Measurements from ENCODE around the gene SEPTIN7.

The SEPTIN7 gene

DNA sequence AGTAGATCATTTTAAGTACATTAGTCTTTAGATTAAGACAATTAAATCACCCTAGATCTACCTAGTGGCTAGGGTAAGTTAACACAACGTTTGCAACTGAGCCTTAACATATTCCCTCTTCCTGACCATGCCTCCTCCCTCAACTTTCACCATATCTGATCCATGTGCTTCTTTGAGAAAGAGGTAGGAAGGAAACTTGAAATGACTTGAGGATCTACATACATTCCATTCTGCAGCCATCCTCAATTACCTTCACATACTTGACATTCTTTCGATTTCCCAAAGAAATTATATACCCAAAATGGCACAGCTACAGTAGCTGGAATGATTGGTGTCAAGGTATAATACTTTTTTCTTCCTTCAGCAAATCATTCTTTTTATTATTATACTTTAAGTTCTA lies 12.9 kb upstream of the SEPTIN7 start:
- no peak for DNase-seq (ENCODE audit: low read depth in 2 of 2)

DNA sequence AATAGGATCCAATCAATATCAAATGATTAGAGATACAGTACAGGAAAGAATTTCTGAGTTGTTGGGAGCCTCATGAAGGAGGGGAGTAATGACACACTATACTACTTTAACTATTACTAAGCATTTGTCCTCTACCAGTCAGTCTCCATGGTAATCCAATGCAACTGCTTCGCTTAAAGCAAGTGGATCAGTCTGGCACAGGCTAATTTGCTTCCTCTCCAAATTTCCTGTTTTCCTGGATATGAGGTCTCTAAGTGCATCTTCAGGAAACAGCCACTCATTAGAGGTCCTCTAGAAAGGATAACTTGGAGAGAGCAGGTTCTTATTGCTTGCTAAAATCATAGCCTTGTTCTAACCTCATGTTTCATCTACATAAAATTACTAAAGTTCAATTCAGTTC lies 8.4 kb upstream of the SEPTIN7 start:
- DNase-seq (ENCODE audit: low read depth in 2 of 2): no peak

DNA sequence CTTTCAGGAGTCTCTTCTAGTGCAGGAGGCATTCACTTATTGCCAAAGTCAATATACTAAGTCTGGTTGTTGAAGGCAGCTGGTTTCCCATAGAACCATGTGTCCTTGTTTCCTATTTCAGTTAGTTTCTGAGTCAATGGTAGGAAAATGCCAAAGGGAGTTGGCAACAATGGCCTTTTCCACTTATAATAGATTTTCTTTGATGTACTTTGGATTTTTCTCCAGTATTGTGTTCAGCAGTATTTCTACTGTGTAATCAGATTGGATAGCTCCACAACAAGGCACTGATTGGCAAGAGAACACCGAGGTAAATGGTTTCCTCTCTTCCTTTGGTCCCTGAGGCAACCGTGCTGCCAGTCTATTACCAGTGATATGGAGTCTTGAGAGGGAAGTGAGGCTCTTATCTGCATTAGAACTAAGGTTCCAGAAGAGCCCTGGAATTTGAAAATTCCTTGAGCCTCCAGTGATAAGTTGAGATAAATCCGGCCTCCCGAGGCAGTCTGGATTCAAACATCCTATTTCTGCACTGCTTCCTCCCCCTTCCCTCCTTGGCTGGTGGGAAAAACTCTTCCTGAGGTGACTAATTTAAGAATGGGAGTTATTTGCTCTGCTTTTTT lies 7.9 kb upstream of the SEPTIN7 start:
- DNase-seq (ENCODE audit: low read depth in 2 of 2): no peak

DNA sequence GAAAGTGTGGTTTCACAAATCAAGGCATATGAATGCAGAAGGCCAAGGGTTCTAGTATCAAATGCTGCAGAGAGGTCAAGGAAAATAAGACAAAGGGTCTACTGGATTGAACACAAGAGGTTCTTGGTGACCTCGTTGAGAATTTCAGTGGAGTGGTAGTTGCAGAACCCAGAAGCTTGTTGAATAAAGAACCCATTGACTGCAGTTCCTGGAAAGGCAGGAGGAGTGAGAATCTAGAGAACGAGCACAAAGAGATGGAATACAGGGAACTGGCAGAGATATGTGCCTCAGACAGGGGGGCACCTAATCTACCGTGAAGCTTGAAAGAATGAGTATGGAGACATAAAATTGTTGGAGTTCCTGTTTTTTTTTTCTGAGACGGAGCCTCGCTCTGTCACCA lies 3.5 kb upstream of the SEPTIN7 start:
- no peak for DNase-seq (ENCODE audit: low read depth in 2 of 2)

DNA sequence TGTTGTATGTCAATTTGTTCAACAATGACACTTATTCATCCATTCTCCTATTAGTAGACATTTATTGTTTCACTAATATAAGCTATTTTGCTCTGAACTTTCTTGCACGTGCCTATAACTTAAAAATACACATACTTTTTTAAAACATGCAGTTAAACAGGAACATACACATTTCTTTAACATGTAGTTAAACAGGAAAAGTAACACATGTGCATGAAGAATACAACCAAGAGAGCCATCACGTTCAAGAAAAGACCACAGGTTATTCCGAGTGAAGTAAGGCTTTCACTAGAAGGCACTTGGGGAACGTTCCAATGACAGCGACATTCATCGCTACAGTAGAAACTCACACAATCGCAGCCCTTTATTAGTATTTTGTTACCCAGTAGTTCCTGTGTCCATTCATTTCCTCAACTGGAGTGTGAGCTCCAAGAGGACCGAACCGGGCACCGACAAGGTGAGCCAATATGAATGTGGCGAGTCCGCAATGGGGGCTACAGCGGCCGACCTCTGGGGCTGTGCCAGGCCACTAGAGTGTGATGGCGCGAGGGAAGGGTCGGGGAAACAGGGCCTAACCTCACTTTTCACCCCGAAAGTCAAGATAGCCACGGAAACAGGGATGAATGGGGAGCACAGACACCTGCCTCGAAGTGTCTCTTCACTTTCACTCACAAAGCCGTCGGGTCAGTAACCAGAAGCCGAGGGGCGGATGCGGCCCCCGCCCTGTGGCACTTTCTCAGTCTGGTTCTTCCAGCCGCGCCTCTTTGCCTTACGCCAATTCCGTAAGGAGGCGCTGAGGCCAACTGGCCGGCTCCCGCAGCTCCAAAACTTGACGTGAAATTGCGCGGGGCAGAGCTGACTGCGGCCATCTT lies 775 bp upstream of the SEPTIN7 start:
- peak; percentile 70 for DNase-seq (ENCODE audit: low read depth in 2 of 2)

DNA sequence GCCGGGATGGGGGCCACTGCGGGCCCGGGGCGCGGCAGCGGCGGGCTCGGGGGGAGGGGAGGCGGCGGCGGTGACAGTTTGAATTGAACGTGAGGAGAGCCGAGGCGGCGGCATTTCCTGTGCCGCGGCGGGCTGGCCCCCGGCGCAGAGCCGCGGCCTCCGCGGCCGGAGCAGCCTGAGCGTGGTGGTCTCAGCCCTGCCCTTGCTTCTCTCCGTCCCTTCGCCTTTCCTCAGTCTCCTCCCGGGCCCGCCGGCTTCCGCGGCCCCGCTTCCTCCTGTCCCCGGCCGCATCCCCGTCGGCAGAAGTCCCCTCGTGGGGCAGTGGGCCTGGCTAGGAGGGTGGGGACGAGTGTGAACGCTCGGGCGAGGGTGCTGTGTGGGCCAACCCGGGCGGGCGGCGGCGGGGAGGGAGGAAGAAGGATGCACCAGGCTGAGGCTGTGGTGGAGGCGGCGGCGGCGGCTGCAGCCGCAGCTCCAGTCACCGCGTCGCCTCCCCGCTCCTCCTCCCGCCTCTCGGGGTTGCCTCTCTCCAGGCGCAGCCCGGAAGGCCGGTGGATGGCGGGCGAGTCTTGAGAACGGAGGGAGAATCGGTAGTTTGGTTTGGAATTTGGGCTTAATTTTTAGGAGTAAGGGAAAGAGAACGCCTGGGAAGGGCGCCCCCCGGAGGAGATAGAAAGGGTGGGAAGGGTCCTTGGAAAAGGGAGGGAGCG lies 690 bp downstream of the SEPTIN7 start:
- peak; percentile 59 to 60 for DNase-seq (ENCODE audit: low read depth in 2 of 2)

DNA sequence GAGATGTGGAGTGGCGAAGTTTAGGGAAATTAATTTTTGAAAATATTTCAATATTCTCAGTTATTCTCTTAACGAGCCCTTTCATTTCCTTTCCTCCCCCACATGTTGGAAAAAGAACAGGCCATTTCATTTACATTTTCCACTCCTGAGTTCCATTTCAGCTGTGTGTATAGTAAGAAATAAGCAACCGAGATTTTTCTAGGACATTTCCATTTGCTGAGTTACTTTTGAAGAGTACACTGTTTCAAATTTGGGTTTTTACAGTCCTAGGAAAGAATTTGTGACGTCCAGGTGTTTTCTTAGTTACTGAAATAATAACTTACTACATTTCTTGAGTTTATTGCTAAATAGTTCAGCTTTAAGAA lies 1.2 kb downstream of the SEPTIN7 start:
- DNase-seq (ENCODE audit: low read depth in 2 of 2): no peak

DNA sequence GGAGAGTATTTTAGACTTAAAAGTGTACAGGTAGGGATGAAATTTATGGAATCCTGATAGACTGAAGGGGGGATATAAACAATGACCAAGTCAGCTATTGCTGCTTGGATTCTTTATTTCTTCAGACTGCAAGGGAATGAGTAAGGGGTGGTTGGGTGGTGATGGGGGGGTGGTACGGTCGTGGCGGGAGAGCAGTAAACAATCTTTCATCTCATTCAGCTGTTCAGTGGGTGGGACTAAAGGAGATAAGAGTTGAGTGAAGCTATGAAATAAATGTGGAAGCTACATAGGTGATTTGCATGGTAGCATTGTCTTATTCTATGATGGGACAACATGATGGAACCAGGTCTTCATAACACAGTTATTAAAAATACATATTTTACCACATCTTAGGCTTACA lies 1.8 kb downstream of the SEPTIN7 start:
- DNase-seq (ENCODE audit: low read depth in 2 of 2): no peak

DNA sequence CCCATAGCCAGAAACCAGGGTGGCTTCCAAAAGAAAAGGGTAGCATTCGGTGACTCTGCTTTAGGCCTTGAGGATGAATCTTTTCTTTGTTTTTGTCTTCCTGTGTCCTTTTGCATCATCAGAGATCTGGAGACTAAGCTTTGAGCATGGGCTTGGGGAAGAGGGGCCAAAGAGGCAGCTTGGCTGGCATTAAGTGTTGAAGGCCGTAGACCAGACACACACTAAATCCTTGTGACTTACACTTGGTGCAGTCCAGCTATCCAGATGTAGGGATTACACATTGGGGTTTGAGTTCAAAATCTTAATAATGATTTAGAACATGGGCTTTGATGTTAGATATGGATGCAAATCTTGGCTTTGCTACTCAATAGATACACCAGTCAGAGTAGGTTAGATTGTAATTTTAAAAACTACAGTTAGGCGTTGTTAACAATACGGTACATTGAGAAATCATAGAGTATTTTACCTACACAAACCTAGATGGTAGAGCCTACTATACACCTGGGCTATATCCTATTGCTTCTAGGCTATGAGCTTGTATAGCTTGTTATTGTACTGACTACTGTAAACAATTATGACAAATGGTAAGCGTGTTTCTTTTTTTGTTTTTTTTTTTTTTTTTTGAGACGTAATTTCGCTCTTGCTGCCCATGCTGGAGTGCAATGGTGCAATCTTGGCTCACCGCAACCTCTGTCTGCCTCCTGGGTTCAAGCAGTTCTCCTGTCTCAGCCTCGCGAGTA lies 3.5 kb downstream of the SEPTIN7 start:
- DNase-seq (ENCODE audit: low read depth in 2 of 2): no peak

DNA sequence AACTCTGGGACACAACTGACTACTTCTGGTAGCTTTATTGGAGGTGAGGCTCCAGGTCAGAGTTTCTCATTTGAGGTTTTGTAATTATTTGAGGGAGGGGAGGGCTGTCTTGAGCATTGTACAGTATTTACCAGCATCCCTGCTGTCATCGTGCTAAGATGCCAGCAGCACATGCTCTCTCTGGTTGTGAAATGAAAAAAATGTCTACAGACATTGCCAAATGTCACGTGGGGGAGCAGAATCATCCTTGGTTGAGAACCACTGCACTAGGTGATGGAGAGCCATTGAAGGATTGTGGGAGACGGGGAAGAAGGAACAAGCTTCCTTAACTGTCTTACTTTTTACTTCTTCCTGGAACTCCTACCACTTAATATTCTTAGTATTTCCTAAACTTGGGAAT lies 5.0 kb downstream of the SEPTIN7 start:
- no peak for DNase-seq (ENCODE audit: low read depth in 2 of 2)

DNA sequence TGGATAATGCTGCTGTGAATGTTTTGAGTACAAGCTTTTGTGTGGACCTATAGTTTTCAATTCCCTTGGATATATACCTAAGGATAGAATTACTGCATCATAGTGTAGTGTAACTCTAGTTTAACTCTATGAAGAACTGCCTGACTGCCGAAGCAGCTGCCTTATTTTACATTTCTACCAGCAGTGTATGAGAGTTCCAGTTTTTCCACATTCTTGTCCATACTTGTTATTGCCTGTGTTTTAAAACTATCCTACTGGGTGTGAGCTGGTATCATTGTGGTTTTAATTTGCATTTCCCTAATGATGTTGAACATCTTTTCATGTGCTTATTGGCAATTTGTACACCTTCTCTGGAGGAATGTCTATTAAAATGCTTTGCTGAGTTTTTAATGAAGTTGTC lies 15.7 kb downstream of the SEPTIN7 start:
- DNase-seq (ENCODE audit: low read depth in 2 of 2): no peak

DNA sequence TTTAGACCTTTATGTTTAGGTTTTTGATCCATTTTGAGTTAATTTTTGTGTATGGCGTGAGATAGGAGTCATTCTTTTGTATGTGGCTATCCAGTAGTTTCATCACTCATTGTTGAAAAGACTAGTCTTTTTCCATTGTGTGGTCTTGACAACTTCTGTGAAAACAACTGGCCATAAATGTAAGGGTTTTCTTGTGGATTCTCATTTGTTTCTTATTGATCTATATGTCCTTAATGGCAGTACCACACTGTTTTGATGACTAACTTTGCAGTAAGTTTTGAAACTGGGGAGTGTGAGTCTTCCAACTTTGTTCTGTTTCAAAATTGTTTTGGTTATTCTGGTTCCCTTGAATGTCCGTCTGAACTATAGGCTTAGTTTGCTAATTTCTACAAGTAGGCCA lies 16.3 kb downstream of the SEPTIN7 start:
- DNase-seq (ENCODE audit: low read depth in 2 of 2): no peak

DNA sequence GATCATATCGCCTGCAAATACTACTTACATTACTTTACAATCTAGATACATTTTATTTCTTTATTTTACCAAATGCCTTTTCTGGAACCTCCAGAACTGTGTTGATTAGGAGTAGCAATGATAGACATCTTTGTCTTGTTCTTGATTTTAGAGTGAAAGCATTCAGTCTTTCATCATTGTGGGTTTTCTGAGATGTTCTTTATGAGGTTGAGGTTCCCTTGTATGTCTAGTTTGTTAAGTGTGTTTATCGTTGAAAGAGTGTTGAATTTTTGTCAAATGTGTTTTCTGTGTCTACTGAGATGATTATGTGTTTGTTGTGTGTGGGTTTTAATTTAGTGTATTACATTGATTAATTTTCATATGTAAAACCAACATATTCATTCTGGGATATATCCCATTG lies 17.1 kb downstream of the SEPTIN7 start:
- DNase-seq (ENCODE audit: low read depth in 2 of 2): no peak

DNA sequence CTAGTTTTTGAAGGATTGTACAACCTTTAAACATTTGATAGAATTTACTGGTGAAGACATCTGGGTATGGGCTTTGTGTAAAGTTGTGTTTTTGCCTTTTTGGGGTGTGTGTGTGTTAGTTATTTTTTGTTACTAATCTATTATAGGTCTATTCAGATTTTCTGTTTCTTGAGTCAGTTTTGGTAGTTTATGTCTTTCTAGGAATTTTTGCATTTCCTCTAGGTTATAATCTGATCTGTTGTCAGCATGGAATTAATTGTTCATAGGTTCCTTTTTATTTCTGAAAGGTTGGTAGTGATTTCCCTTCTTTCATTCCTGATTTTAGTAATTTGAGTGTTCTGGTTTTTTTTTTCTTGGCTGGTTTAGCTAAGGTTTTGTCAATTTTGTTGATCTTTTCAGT lies 17.7 kb downstream of the SEPTIN7 start:
- no peak for DNase-seq (ENCODE audit: low read depth in 2 of 2)

DNA sequence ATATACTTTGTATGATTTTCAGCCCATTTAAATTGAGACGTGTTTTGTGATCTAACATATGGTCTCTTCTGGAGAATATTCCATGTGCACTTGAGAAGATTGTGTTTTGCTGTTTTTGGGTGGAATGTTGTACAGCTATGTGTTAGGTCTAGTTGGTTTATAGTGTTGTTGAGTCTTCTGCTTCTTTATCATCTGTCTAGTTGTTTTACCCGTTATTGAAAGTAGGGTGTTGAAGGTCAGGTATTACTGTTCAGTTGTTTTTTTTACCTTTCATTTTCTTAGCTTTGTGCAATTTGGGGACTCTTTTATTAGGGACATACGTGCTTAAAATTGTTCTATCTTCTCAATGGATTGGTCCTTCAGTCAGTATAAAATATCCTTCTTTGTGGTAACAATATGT lies 18.5 kb downstream of the SEPTIN7 start:
- DNase-seq (ENCODE audit: low read depth in 2 of 2): no peak

DNA sequence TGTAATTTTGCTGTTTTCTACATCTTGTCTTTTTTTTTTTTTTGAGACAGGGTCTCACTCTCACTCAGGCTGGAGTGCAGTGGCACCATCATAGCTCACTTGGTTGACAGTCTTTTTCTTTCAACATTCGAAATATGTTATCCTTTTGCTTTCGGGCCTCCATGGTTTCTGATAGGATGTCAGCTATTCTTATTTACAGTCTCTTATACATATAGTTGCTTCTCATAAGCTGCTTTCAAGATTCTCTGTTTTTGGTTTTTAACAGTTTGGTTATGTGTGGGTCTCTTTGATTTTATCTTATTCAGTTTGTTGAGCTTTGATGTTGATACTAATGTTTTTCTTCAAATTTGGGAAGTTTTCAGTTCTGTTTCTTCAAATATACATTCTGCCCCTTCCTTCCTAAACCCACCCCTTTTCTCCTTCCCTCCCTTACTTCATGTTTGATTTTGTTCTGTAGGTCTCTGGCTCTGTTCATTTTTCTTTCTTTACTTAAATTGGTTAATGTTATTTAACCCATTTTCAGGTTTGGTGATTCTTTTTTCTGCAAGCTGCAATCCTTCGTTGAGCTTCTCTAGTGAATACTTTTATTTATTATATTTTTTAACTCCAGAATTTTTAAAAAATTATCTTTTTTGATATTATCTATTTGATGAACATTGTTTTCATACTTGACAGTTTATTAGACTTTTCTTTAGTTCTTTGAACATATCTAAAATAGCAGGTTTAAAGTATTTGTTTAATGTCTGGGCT lies 19.3 kb downstream of the SEPTIN7 start:
- no peak for DNase-seq (ENCODE audit: low read depth in 2 of 2)

DNA sequence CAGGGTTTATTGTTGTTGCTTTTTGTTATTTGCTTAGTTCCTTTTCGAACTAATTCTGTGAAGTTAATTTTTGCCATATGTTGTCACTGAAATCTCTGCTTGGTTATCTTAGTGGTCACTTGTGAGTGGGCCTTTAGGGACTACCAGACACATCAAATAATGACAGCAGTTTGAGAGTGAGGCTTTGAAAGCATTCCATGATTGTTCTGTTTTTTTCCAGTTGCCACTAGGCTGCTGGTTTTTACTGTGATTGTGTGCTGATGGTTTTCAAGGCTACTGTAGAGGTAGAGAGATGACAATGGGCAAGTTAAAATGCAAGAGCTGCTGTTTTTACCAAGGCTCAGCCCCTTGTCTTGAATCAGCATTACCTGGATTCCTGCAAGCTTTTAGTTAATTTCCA lies 20.0 kb downstream of the SEPTIN7 start:
- DNase-seq (ENCODE audit: low read depth in 2 of 2): no peak

DNA sequence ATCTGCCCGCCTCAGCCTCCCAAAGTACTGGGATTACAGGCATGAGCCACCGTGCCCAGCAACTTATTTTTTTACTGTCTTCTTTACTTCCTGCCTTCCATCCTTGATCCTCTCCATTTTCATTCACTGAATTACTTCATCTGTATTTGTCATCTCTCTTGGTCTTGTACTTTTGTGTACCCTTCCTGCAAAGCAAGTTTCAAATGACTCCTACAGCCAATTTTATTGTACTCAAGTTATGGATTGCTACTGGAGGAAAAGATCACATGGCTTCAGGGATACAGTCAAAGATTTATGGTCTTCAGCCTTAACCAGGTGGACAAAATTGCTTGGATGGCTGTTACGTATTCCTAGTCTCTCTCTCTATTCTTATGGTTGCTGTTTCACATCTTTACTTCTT lies 22.6 kb downstream of the SEPTIN7 start:
- no peak for DNase-seq (ENCODE audit: low read depth in 2 of 2)

DNA sequence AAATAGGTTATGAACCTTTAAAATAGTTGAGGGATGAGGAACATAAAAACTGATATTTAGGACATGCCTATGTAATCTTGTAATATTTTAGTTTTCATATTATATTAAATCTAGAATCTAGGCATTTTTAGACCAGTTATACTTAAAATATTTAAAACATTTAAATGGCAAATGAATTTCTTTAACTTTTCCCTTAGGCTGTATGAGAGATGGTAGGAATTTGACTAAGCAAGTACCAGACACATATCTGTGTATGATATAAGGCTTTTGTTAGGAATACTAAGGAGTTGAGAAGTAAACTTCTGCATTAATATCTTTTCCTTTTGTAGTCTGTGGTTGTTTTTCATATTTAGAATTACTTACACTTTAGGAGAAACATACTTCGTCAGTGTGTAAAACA lies 25.1 kb downstream of the SEPTIN7 start:
- DNase-seq (ENCODE audit: low read depth in 2 of 2): no peak

DNA sequence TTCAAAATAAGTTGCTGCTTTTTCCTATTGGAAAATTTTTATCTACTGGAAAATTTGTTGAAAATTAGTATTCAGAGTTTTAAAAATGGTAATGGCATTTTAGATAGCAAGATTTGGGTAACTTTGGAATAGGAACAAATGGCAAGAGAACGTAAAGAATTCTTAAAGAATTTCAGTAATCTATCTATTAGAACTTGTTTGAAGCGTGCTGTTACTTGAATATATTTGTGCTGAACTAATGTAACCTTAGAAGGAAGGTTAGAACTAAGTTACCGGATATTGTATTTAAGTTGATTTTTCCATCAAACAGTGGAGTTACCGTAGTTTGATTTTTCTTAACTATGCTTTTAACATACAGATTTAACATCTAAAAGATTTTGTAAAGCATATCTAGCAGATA lies 25.9 kb downstream of the SEPTIN7 start:
- DNase-seq (ENCODE audit: low read depth in 2 of 2): no peak

DNA sequence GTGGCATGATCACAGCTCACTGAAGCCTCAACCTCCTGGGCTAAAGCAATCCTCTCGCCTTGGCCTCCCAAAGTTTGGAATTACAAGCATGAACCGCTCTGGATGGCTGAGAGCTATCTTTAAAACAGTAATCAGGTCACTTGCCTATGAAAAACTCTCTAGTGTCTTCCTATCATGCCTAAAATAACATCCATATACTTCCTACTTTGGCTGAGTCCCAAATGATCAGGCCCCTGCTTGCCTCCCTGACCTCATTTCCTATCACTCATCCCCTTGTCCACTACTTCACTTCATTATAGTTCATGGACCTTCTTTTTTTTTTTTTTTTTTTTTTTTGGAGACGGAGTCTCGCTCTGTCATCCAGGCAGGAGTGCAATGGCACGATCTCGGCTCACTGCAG lies 28.0 kb downstream of the SEPTIN7 start:
- DNase-seq (ENCODE audit: low read depth in 2 of 2): no peak

DNA sequence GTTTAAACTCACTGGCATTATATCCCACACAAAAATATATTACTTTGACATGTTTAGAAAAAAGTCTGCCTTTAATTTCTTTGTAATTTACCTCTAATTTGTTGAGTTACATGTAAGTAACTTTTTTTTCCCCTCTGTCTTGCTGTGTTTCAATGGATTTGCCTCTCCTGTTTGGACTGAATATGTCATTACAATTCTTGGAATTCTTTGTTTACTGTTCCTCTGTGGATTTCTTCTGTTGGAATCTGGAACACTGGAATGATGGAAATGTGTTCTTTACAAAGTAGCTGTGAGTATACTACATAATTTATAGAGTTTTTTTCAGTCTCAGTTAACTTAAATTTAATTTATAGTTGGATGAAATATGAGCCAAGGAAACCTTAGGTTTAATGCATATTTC lies 30.4 kb downstream of the SEPTIN7 start:
- no peak for DNase-seq (ENCODE audit: low read depth in 2 of 2)

Data from activated CD8-positive, alpha-beta memory T cell treated with anti-CD3 and anti-CD28 coated beads for 4 hours (primary cell).